ENCODE results near the gene KLHL24.
"Not testable (repeated sequence)": the region's sequence is repeated elsewhere in the genome, so short reads cannot be mapped to it uniquely, and the experiment has no call there.

The KLHL24 gene

GRCh38 chr3:183634707-183635106 lies 716 bp upstream of the KLHL24 start:
- no peak for DNase-seq (ENCODE audit: low read depth, low spot score)

DNA sequence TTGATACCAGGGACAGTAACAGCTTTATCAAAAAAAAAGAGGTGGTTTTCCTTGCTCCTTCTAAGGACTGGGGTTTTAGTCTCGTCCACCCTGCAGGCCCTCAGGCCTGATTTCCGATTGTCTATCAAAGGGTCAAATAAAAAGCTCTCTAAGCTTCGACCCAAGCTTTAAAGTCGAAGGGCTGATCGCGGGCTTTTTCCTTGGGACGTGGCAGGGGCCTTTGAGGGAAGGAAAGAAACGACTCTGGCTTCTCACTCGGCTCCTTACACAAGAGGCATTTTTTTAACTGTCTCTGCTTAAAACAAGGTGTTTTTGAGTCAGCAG lies 354 bp upstream of the KLHL24 start:
- no peak for DNase-seq (ENCODE audit: low read depth, low spot score)

GRCh38 chr3:183636221-183637105 lies 1.0 kb downstream of the KLHL24 start:
- DNase-seq (ENCODE audit: low read depth, low spot score) = peak; percentile 98

- DNase-seq (ENCODE audit: low read depth, low spot score) = no peak
Observed at GRCh38 chr3:183637106-183637486, 1.7 kb downstream of the KLHL24 start.

GRCh38 chr3:183637633-183638032 lies 2.2 kb downstream of the KLHL24 start:
- not testable (repeated sequence) for DNase-seq (ENCODE audit: low read depth, low spot score)

DNA sequence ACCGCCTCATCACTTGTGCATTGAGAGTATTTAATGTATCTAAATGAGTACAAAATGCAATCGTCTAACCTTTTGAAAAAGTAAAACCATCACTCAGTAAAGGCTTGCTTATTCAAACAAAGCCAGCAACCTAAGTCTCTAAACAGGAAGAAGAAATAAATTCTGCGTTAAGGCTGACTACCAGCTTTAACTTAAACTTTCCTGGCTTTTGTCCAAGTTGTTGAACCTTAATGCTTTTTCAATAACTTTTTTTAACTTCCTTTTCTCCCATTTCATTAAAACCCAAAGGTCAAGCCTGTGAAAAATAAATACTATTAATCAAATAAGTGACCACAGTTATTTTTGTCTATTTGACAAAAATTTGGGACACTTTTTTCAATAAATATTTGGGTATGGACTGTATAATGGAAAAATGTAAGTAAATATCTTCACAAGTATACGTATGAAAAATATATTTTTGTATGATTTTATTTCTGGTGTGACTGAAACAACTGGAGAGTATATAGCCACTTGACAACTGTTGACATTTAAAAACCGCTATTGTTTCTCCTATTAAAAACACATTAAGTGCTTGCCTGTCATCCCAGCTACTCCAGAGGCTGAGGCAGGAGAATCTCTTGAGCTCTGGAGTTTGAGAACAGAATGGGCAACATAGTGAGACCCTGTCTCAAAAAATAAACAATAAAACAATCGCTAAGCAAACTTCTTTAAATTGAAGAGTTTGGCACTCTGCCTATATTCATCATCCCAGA lies 2.9 kb downstream of the KLHL24 start:
- DNase-seq (ENCODE audit: low read depth, low spot score) = no peak

- not testable (repeated sequence) for DNase-seq (ENCODE audit: low read depth, low spot score)
Observed at GRCh38 chr3:183640635-183641034, 5.2 kb downstream of the KLHL24 start.

- no peak for DNase-seq (ENCODE audit: low read depth, low spot score)
Observed at GRCh38 chr3:183641882-183642281, 6.5 kb downstream of the KLHL24 start.

GRCh38 chr3:183644244-183644643 lies 8.8 kb downstream of the KLHL24 start:
- DNase-seq (ENCODE audit: low read depth, low spot score) = no peak

DNA sequence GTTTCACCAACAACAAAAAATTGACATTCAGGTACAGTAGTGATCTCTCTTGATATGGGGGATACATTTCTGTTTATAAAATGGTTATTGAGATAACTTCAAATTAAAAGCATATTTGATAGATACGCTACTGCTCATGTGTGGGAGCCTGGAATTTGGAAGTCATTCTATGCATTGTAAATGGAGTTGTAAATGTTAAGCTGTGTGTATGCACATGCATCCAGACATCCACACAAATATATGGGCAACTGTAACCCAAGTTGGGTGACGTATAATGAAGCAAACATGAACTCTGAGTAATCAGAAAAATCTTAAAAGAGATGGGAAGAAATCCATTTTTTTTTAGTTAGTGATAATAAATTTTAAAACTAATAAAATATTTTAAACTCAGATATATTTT lies 9.8 kb downstream of the KLHL24 start:
- DNase-seq (ENCODE audit: low read depth, low spot score) = no peak

DNA sequence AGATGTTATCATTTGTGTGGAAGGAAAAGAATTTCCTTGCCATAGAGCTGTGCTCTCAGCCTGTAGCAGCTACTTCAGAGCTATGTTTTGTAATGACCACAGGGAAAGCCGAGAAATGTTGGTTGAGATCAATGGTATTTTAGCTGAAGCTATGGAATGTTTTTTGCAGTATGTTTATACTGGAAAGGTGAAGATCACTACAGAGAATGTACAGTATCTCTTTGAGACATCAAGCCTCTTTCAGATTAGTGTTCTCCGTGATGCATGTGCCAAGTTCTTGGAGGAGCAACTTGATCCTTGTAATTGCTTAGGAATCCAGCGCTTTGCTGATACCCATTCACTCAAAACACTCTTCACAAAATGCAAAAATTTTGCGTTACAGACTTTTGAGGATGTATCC lies 15.1 kb downstream of the KLHL24 start:
- DNase-seq (ENCODE audit: low read depth, low spot score) = peak; percentile 43

GRCh38 chr3:183653209-183654064 lies 18.0 kb downstream of the KLHL24 start:
- no peak for DNase-seq (ENCODE audit: low read depth, low spot score)

DNA sequence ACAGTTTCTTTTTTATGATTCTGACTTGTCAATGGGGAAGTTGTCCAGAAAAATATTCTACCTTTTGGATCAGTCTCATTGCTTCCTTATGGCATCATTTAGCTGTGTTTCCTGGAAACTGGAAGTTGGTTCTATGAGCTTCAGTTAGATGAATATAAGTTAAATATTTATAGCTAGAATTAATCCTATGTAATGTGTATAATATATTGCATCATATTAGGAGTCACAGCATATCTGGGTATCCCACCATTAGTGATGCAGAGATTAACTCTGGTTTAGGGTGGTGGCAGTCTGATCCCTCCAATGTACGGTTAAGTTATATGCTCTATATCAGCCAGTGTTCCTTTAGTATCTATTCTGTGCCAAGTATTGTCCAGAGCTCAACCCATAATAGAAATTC lies 19.3 kb downstream of the KLHL24 start:
- DNase-seq (ENCODE audit: low read depth, low spot score) = no peak

DNA sequence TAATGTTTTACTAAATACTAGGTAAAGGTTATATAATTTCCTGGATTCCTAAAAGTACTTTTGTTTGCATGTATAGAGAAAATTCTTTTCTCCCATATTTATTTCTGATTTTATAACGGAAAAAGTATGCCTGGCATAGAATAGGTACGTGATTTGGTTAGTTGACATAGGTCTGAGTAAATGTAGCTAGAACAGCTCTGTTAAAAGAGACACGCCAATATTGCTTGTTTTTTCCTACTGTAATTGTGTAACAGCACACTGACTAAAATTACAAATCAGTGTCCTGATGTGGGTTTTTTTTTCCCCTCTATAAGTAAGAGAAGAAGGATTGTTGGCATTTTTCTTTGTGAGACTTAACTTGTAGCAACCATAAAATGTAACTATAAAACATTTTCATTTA lies 26.7 kb downstream of the KLHL24 start:
- no peak for DNase-seq (ENCODE audit: low read depth, low spot score)

GRCh38 chr3:183664913-183665381 lies 29.5 kb downstream of the KLHL24 start:
- peak; percentile 90 for DNase-seq (ENCODE audit: low read depth, low spot score)

- DNase-seq (ENCODE audit: low read depth, low spot score) = no peak
Observed at GRCh38 chr3:183680061-183680460, 44.6 kb downstream of the KLHL24 start.

GRCh38 chr3:183687705-183688104 lies 52.3 kb downstream of the KLHL24 start:
- DNase-seq (ENCODE audit: low read depth, low spot score) = no peak

GRCh38 chr3:183688874-183689273 lies 53.5 kb downstream of the KLHL24 start:
- DNase-seq (ENCODE audit: low read depth, low spot score) = no peak

DNA sequence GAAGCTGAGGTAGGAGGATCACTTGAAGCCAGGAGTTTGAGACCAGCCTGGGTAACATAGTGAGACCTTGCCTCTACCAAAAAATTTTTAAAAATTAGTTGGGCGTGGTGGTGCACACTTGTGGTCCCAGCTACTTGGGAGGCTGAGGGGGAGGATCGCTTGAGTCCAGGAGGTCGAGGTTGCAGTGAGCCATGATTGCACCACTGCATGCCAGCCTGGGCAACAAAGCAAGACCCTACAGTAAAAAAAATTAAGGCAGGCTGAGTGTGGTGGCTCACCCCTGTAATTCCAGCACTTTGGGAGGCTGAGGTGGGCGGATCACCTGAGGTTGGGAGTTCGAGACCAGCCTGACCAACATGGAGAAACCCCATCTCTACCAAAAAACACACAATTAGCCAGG lies 54.2 kb downstream of the KLHL24 start:
- DNase-seq (ENCODE audit: low read depth, low spot score) = not testable (repeated sequence)

GRCh38 chr3:183690402-183690995 lies 55.1 kb downstream of the KLHL24 start:
- DNase-seq (ENCODE audit: low read depth, low spot score) = no peak

GRCh38 chr3:183692436-183692835 lies 57.0 kb downstream of the KLHL24 start:
- DNase-seq (ENCODE audit: low read depth, low spot score) = no peak

All from astrocyte of the hippocampus (primary cell).